HG03571 (cell line): ENCODE results near the gene CCDC85C.

Source experiments
- ATAC-seq: cut with Tn5 transposase; IDR thresholded peaks from one replicate; pipeline ENCODE4 v1.9.1; 2021; ENCODE audit not compliant: unreplicated experiment

Gene CCDC85C

GRCh38 chr14:99513946-99514551 is 90.0 kb downstream of the CCDC85C start:
- no peak for ATAC-seq

- no peak for ATAC-seq
These were observed 90.8 kb downstream of the CCDC85C start for GRCh38 chr14:99513183-99513694.

- no peak for ATAC-seq
These were observed 91.3 kb downstream of the CCDC85C start for GRCh38 chr14:99512571-99513182.

- ATAC-seq = no peak
These were observed 91.9 kb downstream of the CCDC85C start for GRCh38 chr14:99512110-99512449.

- ATAC-seq = no peak
These were observed 92.4 kb downstream of the CCDC85C start for GRCh38 chr14:99511421-99512109.

GRCh38 chr14:99510556-99511139 is 93.4 kb downstream of the CCDC85C start:
- no peak for ATAC-seq

GRCh38 chr14:99509871-99510555 is 94.0 kb downstream of the CCDC85C start:
- ATAC-seq = no peak

- no peak for ATAC-seq
These were observed 94.9 kb downstream of the CCDC85C start for GRCh38 chr14:99508896-99509629.

- no peak for ATAC-seq
These were observed 96.0 kb downstream of the CCDC85C start for GRCh38 chr14:99507860-99508640.

GRCh38 chr14:99506276-99506675 is 97.7 kb downstream of the CCDC85C start:
- ATAC-seq = no peak

- no peak for ATAC-seq
These were observed 98.9 kb downstream of the CCDC85C start for GRCh38 chr14:99505089-99505488.

GRCh38 chr14:99503848-99504453 is 100.1 kb downstream of the CCDC85C start:
- ATAC-seq = no peak

- no peak for ATAC-seq
These were observed 101.0 kb downstream of the CCDC85C start for GRCh38 chr14:99502989-99503421.

- no peak for ATAC-seq
These were observed 106.1 kb downstream of the CCDC85C start for GRCh38 chr14:99497894-99498293.

- ATAC-seq = no peak
These were observed 106.7 kb downstream of the CCDC85C start for GRCh38 chr14:99497341-99497740.

- ATAC-seq = no peak
These were observed 119.9 kb downstream of the CCDC85C start for GRCh38 chr14:99484106-99484505.

- ATAC-seq = no peak
These were observed 122.3 kb downstream of the CCDC85C start for GRCh38 chr14:99481745-99482099.

GRCh38 chr14:99480917-99481744 is 122.9 kb downstream of the CCDC85C start, which contains the start of gene CCNK:
CCNK (plus strand) TSS chr14:99481409; CDS start chr14:99492678, 11,269 bp downstream.
- peak; percentile 86 for ATAC-seq
